GM18505 (cell line): ENCODE measurements around the gene SRRM3.
"Not testable (repeated sequence)": the region's sequence is repeated elsewhere in the genome, so short reads cannot be mapped to it uniquely, and the experiment has no call there.

ENCODE experiments used
- ATAC-seq: cut with Tn5 transposase; IDR thresholded peaks from one replicate; pipeline ENCODE4 v1.9.1; 2021; ENCODE audit not compliant: unreplicated experiment
- POLR2A ChIP-seq: IDR thresholded peaks from 4 replicates; pipeline ENCODE4 v1.6.1; 2011; ENCODE audit warnings: borderline replicate concordance; ENCODE audit not compliant: insufficient read depth, insufficient read length; ENCODE audit errors: extremely low read depth

SRRM3 gene

GRCh38 chr7:76254781-76255180, 53.1 kb downstream of the SRRM3 start:
- TF ChIP-seq POLR2A = no peak
- no peak for ATAC-seq

- TF ChIP-seq POLR2A = no peak
- no peak for ATAC-seq
Measured at GRCh38 chr7:76257973-76258372, 56.3 kb downstream of the SRRM3 start.

- no peak for TF ChIP-seq POLR2A
- ATAC-seq = no peak
Measured at GRCh38 chr7:76259124-76260093, 57.7 kb downstream of the SRRM3 start.

GRCh38 chr7:76260171-76260703, 58.5 kb downstream of the SRRM3 start:
- ATAC-seq = no peak
- TF ChIP-seq POLR2A = no peak

GRCh38 chr7:76261329-76261728, 59.6 kb downstream of the SRRM3 start:
- TF ChIP-seq POLR2A = no peak
- no peak for ATAC-seq

GRCh38 chr7:76261931-76262330, 60.2 kb downstream of the SRRM3 start:
- TF ChIP-seq POLR2A = no peak
- ATAC-seq = no peak

- TF ChIP-seq POLR2A = no peak
- ATAC-seq = no peak
Measured at GRCh38 chr7:76262683-76263402, 61.1 kb downstream of the SRRM3 start.

GRCh38 chr7:76265299-76265698, 63.6 kb downstream of the SRRM3 start:
- TF ChIP-seq POLR2A = no peak
- ATAC-seq = no peak

GRCh38 chr7:76267107-76267893, 65.6 kb downstream of the SRRM3 start:
- no peak for TF ChIP-seq POLR2A
- ATAC-seq = no peak

GRCh38 chr7:76267894-76268183, 66.1 kb downstream of the SRRM3 start:
- ATAC-seq = no peak
- TF ChIP-seq POLR2A = no peak

GRCh38 chr7:76268376-76268775, 66.7 kb downstream of the SRRM3 start:
- no peak for ATAC-seq

GRCh38 chr7:76269895-76270294, 68.2 kb downstream of the SRRM3 start:
- TF ChIP-seq POLR2A = no peak
- ATAC-seq = no peak

More at GRCh38 chr7:76268376-76268775, 66.7 kb downstream of the SRRM3 start:
- TF ChIP-seq POLR2A = no peak

GRCh38 chr7:76271384-76271783, 69.7 kb downstream of the SRRM3 start:
- ATAC-seq = not testable (repeated sequence)
